GM23248 (cell line): ENCODE measurements around the gene PAQR4. TPM values are rescaled to one million over a fixed set of nuclear protein-coding genes. Genes with fewer than 3 reads are reported as not detected.

ENCODE experiments used
- DNase-seq: peaks from one replicate; pipeline ENCODE4 v3.0.0-alpha.2; 2015
- H2AFZ ChIP-seq: fragments of 200-600 bp; sonication (generic); 2 replicates; pipeline ENCODE4 v1.6.1; 2016; ENCODE audit warnings: antibody characterized with exemption
- H3F3A ChIP-seq: fragments of 200-600 bp; sonication (generic); 2 replicates; pipeline ENCODE4 v1.6.1; 2016; ENCODE audit warnings: mild to moderate bottlenecking, antibody characterized with exemption, mixed run types; ENCODE audit not compliant: insufficient read depth
- H3K27ac ChIP-seq: fragments of 200-600 bp; sonication (generic); 2 replicates; pipeline ENCODE4 v1.5.1; 2016; ENCODE audit warnings: mild to moderate bottlenecking
- H3K27me3 ChIP-seq: fragments of 200-600 bp; sonication (generic); replicated peaks from 2 replicates; pipeline ENCODE4 v1.6.1; 2016; ENCODE audit warnings: mild to moderate bottlenecking; ENCODE audit not compliant: insufficient read depth
- H3K36me3 ChIP-seq: fragments of 200-600 bp; sonication (generic); 2 replicates; pipeline ENCODE4 v1.6.1; 2016; ENCODE audit warnings: low read depth, mild to moderate bottlenecking
- H3K4me1 ChIP-seq: fragments of 200-600 bp; sonication (generic); 2 replicates; pipeline ENCODE4 v1.6.1; 2016; ENCODE audit warnings: mild to moderate bottlenecking; ENCODE audit not compliant: insufficient read depth
- H3K4me2 ChIP-seq: fragments of 200-600 bp; sonication (generic); one replicate; pipeline ENCODE4 v1.6.1; 2016; ENCODE audit warnings: mild to moderate bottlenecking; ENCODE audit not compliant: unreplicated experiment
- H3K4me3 ChIP-seq: fragments of 200-600 bp; sonication (generic); 2 replicates; pipeline ENCODE4 v1.5.1; 2016; ENCODE audit warnings: mild to moderate bottlenecking
- H3K79me2 ChIP-seq: fragments of 200-600 bp; sonication (generic); 2 replicates; pipeline ENCODE4 v1.6.1; 2016; ENCODE audit warnings: mild to moderate bottlenecking; ENCODE audit not compliant: insufficient read depth
- H3K9ac ChIP-seq: fragments of 200-600 bp; sonication (generic); 2 replicates; pipeline ENCODE4 v1.6.1; 2016; ENCODE audit warnings: mild to moderate bottlenecking
- H3K9me2 ChIP-seq: fragments of 200-600 bp; sonication (generic); 2 replicates; pipeline ENCODE4 v1.6.1; 2016; ENCODE audit warnings: mixed run types, mild to moderate bottlenecking, moderate library complexity; ENCODE audit not compliant: insufficient read depth
- H3K9me3 ChIP-seq: fragments of 200-600 bp; sonication (generic); one replicate; pipeline ENCODE4 v1.6.1; 2017; ENCODE audit warnings: low read depth
- H4K20me1 ChIP-seq: fragments of 200-600 bp; sonication (generic); 2 replicates; pipeline ENCODE4 v1.6.0; 2016; ENCODE audit not compliant: insufficient read depth
- EZH2 ChIP-seq: fragments of 200-600 bp; sonication (generic); IDR thresholded peaks from 2 replicates; pipeline ENCODE4 v1.6.1; 2018; ENCODE audit warnings: antibody characterized with exemption, mild to moderate bottlenecking; ENCODE audit not compliant: insufficient read depth, poor library complexity, severe bottlenecking
- EZH2phosphoT487 ChIP-seq: fragments of 200-600 bp; sonication (generic); IDR thresholded peaks from 2 replicates; pipeline ENCODE4 v1.6.1; 2018; ENCODE audit warnings: antibody characterized with exemption, moderate library complexity, mild to moderate bottlenecking, low read depth; ENCODE audit not compliant: insufficient read depth
- WGBS, 2 experiments: methylation state at CpG; one replicate each; pipeline ENCODE4 v1.1.6; 2015 to 2017; ENCODE audit warnings: low lambda C conversion rate in 2 of 2, low coverage in 1 of 2; ENCODE audit errors: missing lambda C conversion rate in 2 of 2; 5-methylcytosine and 5-hydroxymethylcytosine counted together
- in situ Hi-C: fragments of 300-500 bp; cut with MboI; formaldehyde crosslinking; loops from 2 replicates; pipeline ENCODE4 v1.15.0; 2020
- polyA plus RNA-seq: library from polyadenylated mRNA; unstranded; fragments of >200 nt; fragmentation: Nextera tagmentation; extraction: Ambion mirVana; gene quantifications from 2 replicates; pipeline ENCODE4 v1.2.1, GENCODE V29; 2016
- total RNA-seq: library from RNA; depleted of rRNA; stranded (reverse); fragments of >200 nt; shearing (Covaris generic); gene quantifications from 2 replicates; pipeline ENCODE4 v1.2.3, GENCODE V29; 2014

Gene PAQR4
- total and polyA plus RNA-seq, 2 experiments from 2014 or later, result 5.1 to 7.7 TPM

DNA sequence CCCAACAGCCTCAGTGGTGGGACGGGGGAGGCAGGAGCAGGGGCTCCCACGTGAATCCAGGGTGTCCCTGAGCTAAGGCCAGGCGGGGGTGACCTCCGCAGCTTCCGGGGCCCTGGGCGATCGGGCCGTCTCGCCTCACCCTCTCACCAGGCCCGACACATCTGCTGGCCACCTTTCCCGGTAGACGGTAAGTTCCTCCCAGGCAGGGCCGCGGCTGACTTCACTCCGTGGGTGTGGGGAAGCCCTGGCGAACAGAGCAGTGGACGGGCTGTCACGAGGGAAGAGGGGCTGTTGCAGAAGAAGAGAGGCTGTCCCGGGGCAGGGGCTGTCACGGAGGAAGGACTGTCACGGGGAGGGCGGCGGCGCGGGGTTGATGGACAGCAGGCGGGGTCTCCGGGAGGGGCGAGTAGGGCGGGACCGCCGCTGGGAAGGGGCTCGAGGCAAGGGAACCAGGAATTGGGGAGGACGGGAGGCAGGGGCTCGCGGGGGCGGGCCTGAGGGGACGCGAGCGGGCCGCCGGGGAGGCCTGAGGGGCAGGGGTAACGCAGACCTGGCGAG is 10.6 kb downstream of the PAQR4 start:
- H3K9ac ChIP-seq, result peak overlapping the region; percentile 97
- peak; percentile 50 for DNase-seq

DNA sequence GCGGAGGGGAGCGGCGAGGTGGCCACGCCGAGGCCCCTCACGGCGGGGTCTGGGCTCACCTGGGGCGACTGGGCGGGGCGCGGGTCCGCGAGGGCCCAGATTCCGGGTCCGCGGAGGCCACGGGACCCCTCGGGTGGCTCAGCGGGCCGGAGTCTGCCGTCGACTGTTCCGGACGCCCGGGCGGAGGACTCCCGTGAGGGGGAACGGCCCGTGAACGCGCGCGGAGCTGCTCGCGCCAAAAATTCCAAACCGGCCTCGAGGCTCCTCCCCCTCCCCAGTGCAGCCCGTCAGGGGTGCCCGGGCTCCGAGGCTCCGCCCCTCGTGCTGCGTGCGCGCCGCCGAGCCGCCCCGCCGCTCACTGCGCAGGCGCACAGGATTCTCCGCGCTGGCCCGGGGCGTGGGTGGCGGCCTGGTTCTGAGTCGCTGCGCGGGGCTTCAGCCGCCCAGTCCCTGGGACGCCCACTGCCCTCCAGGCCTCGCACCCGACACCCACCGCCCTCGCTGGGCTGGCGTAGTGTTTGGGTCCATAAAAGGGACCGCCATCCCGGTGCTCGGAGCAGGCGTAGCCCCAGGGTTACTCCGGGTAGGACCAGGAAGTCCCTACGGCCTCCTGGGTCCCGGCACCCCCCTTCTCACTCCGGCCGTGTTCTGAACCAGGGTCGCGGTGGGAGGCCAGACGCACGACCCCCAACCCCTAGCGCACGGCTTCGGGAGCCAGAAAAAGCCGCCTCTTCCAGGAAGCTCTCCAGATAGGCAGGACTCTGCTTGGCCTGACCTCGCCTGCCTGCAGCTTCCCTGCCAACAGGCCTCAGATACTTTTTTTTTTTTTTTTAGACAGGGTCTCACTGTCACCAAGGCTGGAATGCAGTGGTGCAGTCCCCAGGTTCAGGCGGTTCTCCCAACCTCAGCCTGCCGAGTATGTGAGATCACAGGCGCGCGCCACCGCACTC is 11.4 kb downstream of the PAQR4 start, which contains the start of gene PKMYT1:
Gene PKMYT1 (minus strand): TSS at position 220 of the 950 bp plus-strand sequence. CDS start 789 bp downstream, outside the sequence.
- H3K4me1 ChIP-seq, result no peaks in the 10 kb centered on the region
- peak; percentile 97 for DNase-seq
- TF ChIP-seq EZH2phosphoT487 (no peak), EZH2 (no peak)

More for the DNA sequence above, 10.6 kb downstream of the PAQR4 start:
- no peak for TF ChIP-seq EZH2phosphoT487
- TF ChIP-seq EZH2, result no peak
- Histone ChIP-seq H3F3A (no peaks in the 10 kb centered on the region), H3K27ac (no peak overlapping the region), H3K9me3 (no peaks in the 10 kb centered on the region), H3K27me3 (no peaks in the 10 kb centered on the region), H3K9me2 (no peaks in the 10 kb centered on the region), H3K4me3 (peak overlapping the region; percentile 82), H3K36me3 (no peaks in the 10 kb centered on the region), H3K4me1 (no peaks in the 10 kb centered on the region), H2AFZ (peak overlapping the region; percentile 88), H4K20me1 (no peaks in the 10 kb centered on the region), H3K79me2 (no peaks in the 10 kb centered on the region), H3K4me2 (peak overlapping the region; percentile 87)
- 2 to 3% methylated on average over 24 to 43 of the region's 43 CpGs for WGBS, 2 experiments
- in situ Hi-C loops, result no loop called here

DNA sequence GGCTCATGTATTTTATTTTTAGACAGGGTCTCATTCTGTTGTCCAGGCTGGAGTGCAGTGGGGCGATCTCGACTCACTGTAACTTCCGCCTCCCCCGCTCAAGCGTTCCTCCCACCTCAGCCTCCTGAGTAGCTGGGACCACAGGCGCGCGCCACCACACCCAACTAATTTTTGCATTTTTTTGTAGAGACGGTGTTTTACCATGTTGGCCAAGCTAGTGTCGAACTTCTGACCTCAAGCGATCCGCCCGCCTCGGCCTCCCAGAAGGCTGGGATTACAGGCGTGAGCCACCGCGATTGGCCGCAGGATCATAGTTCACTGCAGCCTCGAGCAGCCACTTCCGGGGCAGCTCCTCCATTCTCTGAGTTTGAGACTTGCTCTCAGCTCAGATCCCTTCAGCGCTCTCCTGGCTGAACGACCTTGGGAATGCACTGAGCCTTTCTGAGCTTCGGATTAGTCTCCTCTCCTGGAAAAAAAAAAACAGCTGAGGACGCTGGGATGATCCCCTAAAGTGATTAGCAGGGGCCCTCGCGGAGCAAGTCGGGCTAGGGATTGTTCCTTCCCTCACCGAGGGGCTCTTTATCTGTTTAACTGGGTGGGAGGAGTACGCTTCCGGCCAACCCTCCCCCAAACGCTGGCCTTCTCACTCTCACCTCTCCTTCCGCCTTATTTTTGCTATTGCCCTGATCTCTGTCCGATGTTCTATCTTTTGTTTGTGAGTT is 12.2 kb downstream of the PAQR4 start:
- Histone ChIP-seq H3K4me1 (no peaks in the 10 kb centered on the region), H3K9me3 (no peaks in the 10 kb centered on the region), H3K9me2 (no peaks in the 10 kb centered on the region), H3K4me2 (peak overlapping the region; percentile 87), H3K4me3 (peak overlapping the region; percentile 82), H2AFZ (peak overlapping the region; percentile 88; the same call in 1 of the 2 replicates), H3K27me3 (no peaks in the 10 kb centered on the region), H3F3A (no peaks in the 10 kb centered on the region), H3K27ac (no peak overlapping the region), H3K36me3 (no peaks in the 10 kb centered on the region), H3K79me2 (no peaks in the 10 kb centered on the region), H4K20me1 (no peaks in the 10 kb centered on the region), H3K9ac (peak overlapping the region; percentile 97)
- no peak for DNase-seq
- 62 to 65% methylated on average over 33 of the region's 33 CpGs for WGBS, 2 experiments
- in situ Hi-C loops, result no loop called here
- no peak for TF ChIP-seq EZH2phosphoT487
- TF ChIP-seq EZH2, result no peak

More for the DNA sequence above, 11.4 kb downstream of the PAQR4 start, which contains the start of gene PKMYT1:
- H2AFZ ChIP-seq, result peak within 1 kb of the TSS; percentile 88
- peak within 1 kb of the TSS; percentile 87 for H3K4me2 ChIP-seq
- no peaks in the 10 kb centered on the region for H3K36me3 ChIP-seq
- no peaks in the 10 kb centered on the region for H3K79me2 ChIP-seq
- H3K9me3 ChIP-seq, result no peaks in the 10 kb centered on the region
- H3F3A ChIP-seq, result no peaks in the 10 kb centered on the region
- H3K4me3 ChIP-seq, result peak within 1 kb of the TSS; percentile 82
- in situ Hi-C loops, result no loop called here
- H3K9ac ChIP-seq, result peak within 1 kb of the TSS; percentile 97
- peak within 1 kb of the TSS; percentile 57 for H3K27ac ChIP-seq
- no peaks in the 10 kb centered on the region for H3K27me3 ChIP-seq
- no peaks in the 10 kb centered on the region for H3K9me2 ChIP-seq
- H4K20me1 ChIP-seq, result no peaks in the 10 kb centered on the region
- 8 to 12% methylated on average over 49 to 72 of the region's 91 CpGs for WGBS, 2 experiments

DNA sequence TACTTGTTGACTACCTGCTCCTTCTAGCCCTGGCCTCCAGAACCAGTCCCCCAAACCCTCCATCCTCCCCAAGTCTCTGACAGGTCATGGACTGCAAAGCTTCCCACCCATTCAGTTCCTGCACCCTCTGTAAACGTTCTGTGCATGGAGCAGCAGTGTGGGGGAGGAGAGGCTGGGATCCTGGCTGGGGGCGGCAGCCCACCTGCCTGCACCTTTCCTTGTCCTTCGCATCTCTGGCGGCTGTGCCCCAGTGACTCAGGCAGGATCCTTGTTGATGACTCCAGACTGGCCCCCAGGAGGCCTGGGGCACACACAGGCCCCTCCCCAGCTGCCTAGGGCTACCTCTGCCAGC is 12.7 kb downstream of the PAQR4 start:
- H2AFZ ChIP-seq, result no peak overlapping the region
- H3K9ac ChIP-seq, result no peak overlapping the region
- H3K27ac ChIP-seq, result no peak overlapping the region
- H3K79me2 ChIP-seq, result no peaks in the 10 kb centered on the region
- H3K27me3 ChIP-seq, result no peaks in the 10 kb centered on the region
- in situ Hi-C loops, result no loop called here
- 65 to 69% methylated on average over 4 of the region's 4 CpGs for WGBS, 2 experiments
- H3K4me2 ChIP-seq, result no peak overlapping the region
- H4K20me1 ChIP-seq, result no peaks in the 10 kb centered on the region
- H3K36me3 ChIP-seq, result no peaks in the 10 kb centered on the region
- H3K4me1 ChIP-seq, result no peaks in the 10 kb centered on the region
- DNase-seq, result no peak
- H3F3A ChIP-seq, result no peaks in the 10 kb centered on the region
- no peaks in the 10 kb centered on the region for H3K9me2 ChIP-seq
- H3K4me3 ChIP-seq, result no peak overlapping the region
- TF ChIP-seq EZH2 (no peak), EZH2phosphoT487 (no peak)
- H3K9me3 ChIP-seq, result no peaks in the 10 kb centered on the region
